Measurements from ENCODE around the gene DIP2C. TPM values are rescaled to one million over a fixed set of nuclear protein-coding genes. Genes with fewer than 3 reads are reported as not detected.

DIP2C gene
- total RNA-seq, 1 experiment from 2014 or later, result 11.0 TPM

DNA sequence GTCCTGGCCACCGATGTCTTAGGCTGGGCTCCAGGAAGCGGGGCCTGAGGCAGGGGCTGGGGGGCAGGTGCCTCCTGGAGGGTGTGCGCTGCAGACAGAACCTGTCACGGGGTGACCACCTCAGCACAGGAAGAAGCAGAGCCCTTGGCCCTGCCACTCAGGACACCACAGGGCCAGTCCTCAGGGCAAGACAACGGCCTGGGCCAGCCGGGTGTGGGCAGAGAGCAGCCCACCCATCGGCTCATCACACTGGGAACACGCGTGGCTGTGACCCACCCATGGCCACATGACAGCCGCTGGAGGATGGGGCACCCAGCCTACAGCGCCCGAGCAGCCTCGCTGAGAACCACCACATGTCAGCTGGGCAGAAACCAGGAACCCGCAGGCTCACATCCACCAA is 5.9 kb upstream of the DIP2C start (continued):
- TF ChIP-seq, protein P1, sequence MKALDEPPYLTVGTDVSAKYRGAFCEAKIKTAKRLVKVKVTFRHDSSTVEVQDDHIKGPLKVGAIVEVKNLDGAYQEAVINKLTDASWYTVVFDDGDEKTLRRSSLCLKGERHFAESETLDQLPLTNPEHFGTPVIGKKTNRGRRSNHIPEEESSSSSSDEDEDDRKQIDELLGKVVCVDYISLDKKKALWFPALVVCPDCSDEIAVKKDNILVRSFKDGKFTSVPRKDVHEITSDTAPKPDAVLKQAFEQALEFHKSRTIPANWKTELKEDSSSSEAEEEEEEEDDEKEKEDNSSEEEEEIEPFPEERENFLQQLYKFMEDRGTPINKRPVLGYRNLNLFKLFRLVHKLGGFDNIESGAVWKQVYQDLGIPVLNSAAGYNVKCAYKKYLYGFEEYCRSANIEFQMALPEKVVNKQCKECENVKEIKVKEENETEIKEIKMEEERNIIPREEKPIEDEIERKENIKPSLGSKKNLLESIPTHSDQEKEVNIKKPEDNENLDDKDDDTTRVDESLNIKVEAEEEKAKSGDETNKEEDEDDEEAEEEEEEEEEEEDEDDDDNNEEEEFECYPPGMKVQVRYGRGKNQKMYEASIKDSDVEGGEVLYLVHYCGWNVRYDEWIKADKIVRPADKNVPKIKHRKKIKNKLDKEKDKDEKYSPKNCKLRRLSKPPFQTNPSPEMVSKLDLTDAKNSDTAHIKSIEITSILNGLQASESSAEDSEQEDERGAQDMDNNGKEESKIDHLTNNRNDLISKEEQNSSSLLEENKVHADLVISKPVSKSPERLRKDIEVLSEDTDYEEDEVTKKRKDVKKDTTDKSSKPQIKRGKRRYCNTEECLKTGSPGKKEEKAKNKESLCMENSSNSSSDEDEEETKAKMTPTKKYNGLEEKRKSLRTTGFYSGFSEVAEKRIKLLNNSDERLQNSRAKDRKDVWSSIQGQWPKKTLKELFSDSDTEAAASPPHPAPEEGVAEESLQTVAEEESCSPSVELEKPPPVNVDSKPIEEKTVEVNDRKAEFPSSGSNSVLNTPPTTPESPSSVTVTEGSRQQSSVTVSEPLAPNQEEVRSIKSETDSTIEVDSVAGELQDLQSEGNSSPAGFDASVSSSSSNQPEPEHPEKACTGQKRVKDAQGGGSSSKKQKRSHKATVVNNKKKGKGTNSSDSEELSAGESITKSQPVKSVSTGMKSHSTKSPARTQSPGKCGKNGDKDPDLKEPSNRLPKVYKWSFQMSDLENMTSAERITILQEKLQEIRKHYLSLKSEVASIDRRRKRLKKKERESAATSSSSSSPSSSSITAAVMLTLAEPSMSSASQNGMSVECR (CRISPR knock-in tag; IDR thresholded peaks at IDR 0.05; ENCODE audit: borderline replicate concordance), result no peak
- TF ChIP-seq, protein P2, sequence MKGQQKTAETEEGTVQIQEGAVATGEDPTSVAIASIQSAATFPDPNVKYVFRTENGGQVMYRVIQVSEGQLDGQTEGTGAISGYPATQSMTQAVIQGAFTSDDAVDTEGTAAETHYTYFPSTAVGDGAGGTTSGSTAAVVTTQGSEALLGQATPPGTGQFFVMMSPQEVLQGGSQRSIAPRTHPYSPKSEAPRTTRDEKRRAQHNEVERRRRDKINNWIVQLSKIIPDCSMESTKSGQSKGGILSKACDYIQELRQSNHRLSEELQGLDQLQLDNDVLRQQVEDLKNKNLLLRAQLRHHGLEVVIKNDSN (CRISPR knock-in tag; IDR thresholded peaks at IDR 0.05), result no peak
- no peak for TF ChIP-seq TCF7 (CRISPR knock-in tag; IDR thresholded peaks at IDR 0.05; ENCODE audit: low read depth)
- no peak for TF ChIP-seq ZNF121 (CRISPR knock-in tag; IDR thresholded peaks at IDR 0.05)

DNA sequence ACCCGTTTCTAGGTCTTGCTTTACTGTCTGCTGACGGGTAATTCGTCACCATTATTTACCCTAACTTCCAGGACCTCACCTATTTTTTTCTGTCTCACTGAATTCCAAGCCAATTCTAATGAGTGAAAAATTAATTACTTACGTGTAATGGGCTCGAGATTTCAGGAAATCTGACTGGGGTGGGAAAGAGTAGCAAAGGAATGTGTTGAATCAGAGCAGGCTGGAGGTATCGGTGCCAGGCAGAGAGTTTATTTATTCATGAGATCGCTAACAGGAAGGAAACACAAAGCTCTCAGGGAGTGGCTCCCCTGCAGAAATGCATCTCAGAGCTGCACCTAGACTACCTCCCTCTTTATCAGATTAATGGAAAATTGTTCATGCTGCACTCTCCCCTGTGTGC is 4.0 kb upstream of the DIP2C start:
- ATAC-seq, result no peak
- H3K4me3 Mint-ChIP-seq, result no peak overlapping the region
- H3K4me1 Mint-ChIP-seq, result peaks cover 20% of the 10 kb centered on the region
- TF ChIP-seq ATF1 (CRISPR knock-in tag; IDR thresholded peaks at IDR 0.05) (no peak), FOXP1 (CRISPR knock-in tag; IDR thresholded peaks at IDR 0.05; ENCODE audit: borderline replicate concordance) (no peak), GRHL2 (CRISPR knock-in tag; IDR thresholded peaks at IDR 0.05; ENCODE audit: insufficient replicate concordance, severe bottlenecking) (no peak), TEAD1 (CRISPR knock-in tag; IDR thresholded peaks at IDR 0.05) (no peak), ZNF232 (CRISPR knock-in tag; IDR thresholded peaks at IDR 0.05) (no peak), SOX15 (CRISPR knock-in tag; IDR thresholded peaks at IDR 0.05) (no peak), NR3C1 (CRISPR knock-in tag; conservative IDR thresholded peaks at IDR 0.05; ENCODE audit: low read depth) (no peak), CDX4 (CRISPR knock-in tag; IDR thresholded peaks at IDR 0.05; ENCODE audit: borderline replicate concordance) (no peak), SP1 (CRISPR knock-in tag; conservative IDR thresholded peaks at IDR 0.05) (no peak), GABPB1 (CRISPR knock-in tag; IDR thresholded peaks at IDR 0.05) (no peak), FOXK1 (CRISPR knock-in tag; IDR thresholded peaks at IDR 0.05) (no peak), TCF7 (CRISPR knock-in tag; IDR thresholded peaks at IDR 0.05; ENCODE audit: low read depth) (no peak), FOXJ3 (CRISPR knock-in tag; IDR thresholded peaks at IDR 0.05; ENCODE audit: borderline replicate concordance) (no peak), FOXP4 (CRISPR knock-in tag; IDR thresholded peaks at IDR 0.05) (no peak), KAT7 (CRISPR knock-in tag; IDR thresholded peaks at IDR 0.05; ENCODE audit: borderline replicate concordance) (no peak), GTF2I (CRISPR knock-in tag; conservative IDR thresholded peaks at IDR 0.05) (no peak), ZNF416 (CRISPR knock-in tag; IDR thresholded peaks at IDR 0.05) (no peak)
- TF ChIP-seq, protein P3, sequence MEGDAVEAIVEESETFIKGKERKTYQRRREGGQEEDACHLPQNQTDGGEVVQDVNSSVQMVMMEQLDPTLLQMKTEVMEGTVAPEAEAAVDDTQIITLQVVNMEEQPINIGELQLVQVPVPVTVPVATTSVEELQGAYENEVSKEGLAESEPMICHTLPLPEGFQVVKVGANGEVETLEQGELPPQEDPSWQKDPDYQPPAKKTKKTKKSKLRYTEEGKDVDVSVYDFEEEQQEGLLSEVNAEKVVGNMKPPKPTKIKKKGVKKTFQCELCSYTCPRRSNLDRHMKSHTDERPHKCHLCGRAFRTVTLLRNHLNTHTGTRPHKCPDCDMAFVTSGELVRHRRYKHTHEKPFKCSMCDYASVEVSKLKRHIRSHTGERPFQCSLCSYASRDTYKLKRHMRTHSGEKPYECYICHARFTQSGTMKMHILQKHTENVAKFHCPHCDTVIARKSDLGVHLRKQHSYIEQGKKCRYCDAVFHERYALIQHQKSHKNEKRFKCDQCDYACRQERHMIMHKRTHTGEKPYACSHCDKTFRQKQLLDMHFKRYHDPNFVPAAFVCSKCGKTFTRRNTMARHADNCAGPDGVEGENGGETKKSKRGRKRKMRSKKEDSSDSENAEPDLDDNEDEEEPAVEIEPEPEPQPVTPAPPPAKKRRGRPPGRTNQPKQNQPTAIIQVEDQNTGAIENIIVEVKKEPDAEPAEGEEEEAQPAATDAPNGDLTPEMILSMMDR (IDR thresholded peaks at IDR 0.05), result no peak
- TF ChIP-seq, protein P4, sequence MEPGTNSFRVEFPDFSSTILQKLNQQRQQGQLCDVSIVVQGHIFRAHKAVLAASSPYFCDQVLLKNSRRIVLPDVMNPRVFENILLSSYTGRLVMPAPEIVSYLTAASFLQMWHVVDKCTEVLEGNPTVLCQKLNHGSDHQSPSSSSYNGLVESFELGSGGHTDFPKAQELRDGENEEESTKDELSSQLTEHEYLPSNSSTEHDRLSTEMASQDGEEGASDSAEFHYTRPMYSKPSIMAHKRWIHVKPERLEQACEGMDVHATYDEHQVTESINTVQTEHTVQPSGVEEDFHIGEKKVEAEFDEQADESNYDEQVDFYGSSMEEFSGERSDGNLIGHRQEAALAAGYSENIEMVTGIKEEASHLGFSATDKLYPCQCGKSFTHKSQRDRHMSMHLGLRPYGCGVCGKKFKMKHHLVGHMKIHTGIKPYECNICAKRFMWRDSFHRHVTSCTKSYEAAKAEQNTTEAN (CRISPR knock-in tag; IDR thresholded peaks at IDR 0.05), result no peak
- TF ChIP-seq, protein P5, sequence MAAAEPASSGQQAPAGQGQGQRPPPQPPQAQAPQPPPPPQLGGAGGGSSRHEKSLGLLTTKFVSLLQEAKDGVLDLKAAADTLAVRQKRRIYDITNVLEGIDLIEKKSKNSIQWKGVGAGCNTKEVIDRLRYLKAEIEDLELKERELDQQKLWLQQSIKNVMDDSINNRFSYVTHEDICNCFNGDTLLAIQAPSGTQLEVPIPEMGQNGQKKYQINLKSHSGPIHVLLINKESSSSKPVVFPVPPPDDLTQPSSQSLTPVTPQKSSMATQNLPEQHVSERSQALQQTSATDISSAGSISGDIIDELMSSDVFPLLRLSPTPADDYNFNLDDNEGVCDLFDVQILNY (CRISPR knock-in tag; IDR thresholded peaks at IDR 0.05), result no peak
- peaks cover 23% of the 10 kb centered on the region for H3K27me3 Mint-ChIP-seq (ENCODE audit: low read depth)
- H3K9me3 Mint-ChIP-seq, result no peaks in the 10 kb centered on the region
- ChIA-PET CTCF (interaction anchor here (0.8 to 1.0 kb wide), 2 partner anchors 91 to 95 kb away, joined by 3 read pairs; no protein-coding TSS in a partner anchor), POLR2A (no interaction called here)
- no peak overlapping the region for H3K27ac Mint-ChIP-seq
- H3K36me3 Mint-ChIP-seq, result no peaks in the 10 kb centered on the region
- no peak for DNase-seq (ENCODE audit: low spot score)

Measured in WTC11 (cell line).